ENCODE data around the gene NTRK1.

GRCh38 chr1:156913809-156914387 is 53.2 kb downstream of the NTRK1 start:
- no peak for TF ChIP-seq POLR2A (IDR thresholded peaks at IDR 0.05)
- TF ChIP-seq CTCF (IDR thresholded peaks at IDR 0.05), result no peak

Measured in transverse colon (tissue), 3 donors.